Natural killer cell (primary cell): ENCODE data around the gene KPNB1. TPM values are rescaled to one million over a fixed set of nuclear protein-coding genes. Genes with fewer than 3 reads are reported as not detected.

Experiments used
- ATAC-seq, 3 donors: fragments of 150-1000 bp in 2 of 3; fragments of 200-7000 bp in 1 of 3; cut with Tn5 transposase; 1 replicate in 1 of 3; 2 replicates in 2 of 3; pipeline ENCODE4 v1.10.0; 2021; ENCODE audit warnings: mild to moderate bottlenecking in 2 of 3, moderate library complexity in 2 of 3
- DNase-seq, 2 donors: peaks; one replicate each; pipeline versions ENCODE4 v3.0.0 to v3.0.0-alpha.2; 2013 to 2021; ENCODE audit warnings: mixed read lengths in 1 of 2
- H3K27ac ChIP-seq: one replicate; pipeline ENCODE4 v1.5.1; 2013; ENCODE audit warnings: mild to moderate bottlenecking, low read length
- H3K27me3 ChIP-seq: one replicate; pipeline ENCODE4 v1.6.1; 2013; ENCODE audit warnings: low read length; ENCODE audit not compliant: control insufficient read depth, insufficient read depth
- H3K36me3 ChIP-seq: one replicate; pipeline ENCODE4 v1.6.1; 2013; ENCODE audit warnings: low read length; ENCODE audit not compliant: control insufficient read depth, insufficient read depth
- H3K4me1 ChIP-seq: one replicate; pipeline ENCODE4 v1.6.1; 2013; ENCODE audit warnings: low read length; ENCODE audit not compliant: control insufficient read depth, insufficient read depth
- H3K4me3 ChIP-seq: one replicate; pipeline ENCODE4 v1.5.1; 2013; ENCODE audit warnings: low read length
- H3K9me3 ChIP-seq: one replicate; pipeline ENCODE4 v1.6.1; 2013; ENCODE audit warnings: low read length; ENCODE audit not compliant: control insufficient read depth, insufficient read depth
- H3K27ac Mint-ChIP-seq, 2 donors: one replicate each; pipeline ENCODE4 v1.8.0; 2022; ENCODE audit warnings: mild to moderate bottlenecking in 2 of 2, mixed read lengths in 2 of 2, moderate library complexity in 1 of 2
- H3K27me3 Mint-ChIP-seq, 2 donors: one replicate each; pipeline ENCODE4 v1.8.0; 2022; ENCODE audit warnings: low read depth in 2 of 2, mixed read lengths in 2 of 2
- H3K36me3 Mint-ChIP-seq: one replicate; pipeline ENCODE4 v1.8.0; 2022; ENCODE audit warnings: mixed read lengths
- H3K4me1 Mint-ChIP-seq, 2 donors: one replicate each; pipeline ENCODE4 v1.8.0; 2022; ENCODE audit warnings: mixed read lengths in 2 of 2
- H3K4me3 Mint-ChIP-seq: one replicate; pipeline ENCODE4 v1.8.0; 2022; ENCODE audit warnings: mild to moderate bottlenecking, moderate library complexity, mixed read lengths
- H3K9me3 Mint-ChIP-seq, 2 donors: one replicate each; pipeline ENCODE4 v1.8.0; 2022; ENCODE audit warnings: mixed read lengths in 2 of 2
- CTCF ChIP-seq: fragments of 200-600 bp; IDR thresholded peaks from one replicate; pipeline ENCODE4 v1.8.0; 2022; ENCODE audit warnings: antibody characterized with exemption
- WGBS: methylation state at CpG from one replicate; pipeline ENCODE4 v1.1.7; 2013; ENCODE audit warnings: missing lambda C conversion rate; ENCODE audit not compliant: insufficient coverage; 5-methylcytosine and 5-hydroxymethylcytosine counted together
- intact Hi-C: fragments of 100-400 bp; cut with micrococcal nuclease; formaldehyde crosslinking; loops from one replicate; pipeline ENCODE4 v1.14.2; 2022
- total RNA-seq, 4 donors: library from RNA; stranded (reverse); fragments of 120-200 nt in 1 of 4; gene quantifications; one replicate each; pipeline versions ENCODE4 v1.2.3 to v1.2.4, GENCODE V29; 2013 to 2022

Gene KPNB1
- total RNA-seq, 3 donors from 2014 or later (not counting 1 experiment from before 2014, with no cell fraction given): 236 to 273 (median 259) TPM

GRCh38 chr17:47718634-47719405 lies 69.1 kb downstream of the KPNB1 start:
- H3K4me3 Mint-ChIP-seq: peak overlapping the region; percentile 86
- WGBS: 26% methylated on average over 7 of the region's 8 CpGs
- peaks cover 72 to 85% of the 10 kb centered on the region in 2 donors for H3K4me1 Mint-ChIP-seq
- H3K27me3 ChIP-seq: no peaks in the 10 kb centered on the region
- H3K27me3 Mint-ChIP-seq: no peaks in the 10 kb centered on the region
- H3K9me3 ChIP-seq: no peaks in the 10 kb centered on the region
- peaks cover 90% of the 10 kb centered on the region for H3K4me1 ChIP-seq
- H3K36me3 Mint-ChIP-seq: no peaks in the 10 kb centered on the region
- H3K4me3 ChIP-seq: no peak overlapping the region
- intact Hi-C loops: loop anchor here (2.0 kb wide), 1 partner anchor 14 kb away; the partner anchor contains the start of gene TBX21
- H3K36me3 ChIP-seq: no peaks in the 10 kb centered on the region
- no peak for TF ChIP-seq CTCF
- peak in 1 of 2 donors; percentile 43 for DNase-seq
- H3K9me3 Mint-ChIP-seq: no peaks in the 10 kb centered on the region
- peak overlapping the region; percentile 51 for H3K27ac ChIP-seq
- H3K27ac Mint-ChIP-seq: peak overlapping the region; percentile 89 to 93
- no peak for ATAC-seq

- no peaks in the 10 kb centered on the region for H3K36me3 ChIP-seq
- H3K9me3 ChIP-seq: no peaks in the 10 kb centered on the region
- H3K27ac ChIP-seq: peak overlapping the region; percentile 51
- no peak overlapping the region for H3K4me3 ChIP-seq
- H3K27ac Mint-ChIP-seq: peak overlapping the region; percentile 89 to 93
- H3K27me3 ChIP-seq: no peaks in the 10 kb centered on the region
- TF ChIP-seq CTCF: no peak
- H3K4me1 Mint-ChIP-seq: peaks cover 67 to 80% of the 10 kb centered on the region in 2 donors
- H3K36me3 Mint-ChIP-seq: no peaks in the 10 kb centered on the region
- H3K27me3 Mint-ChIP-seq: no peaks in the 10 kb centered on the region
- peak overlapping the region; percentile 86 for H3K4me3 Mint-ChIP-seq
- intact Hi-C loops: loop anchor here (2.0 kb wide), 1 partner anchor 13 kb away; the partner anchor contains the start of gene TBX21
- DNase-seq (peak in 1 of 2 donors; percentile 68), ATAC-seq (peak in 1 of 3 donors; percentile 19)
- H3K4me1 ChIP-seq: peaks cover 90% of the 10 kb centered on the region
- no peaks in the 10 kb centered on the region for H3K9me3 Mint-ChIP-seq
- WGBS: 24% methylated on average over 9 of the region's 9 CpGs
These were observed 69.9 kb downstream of the KPNB1 start for GRCh38 chr17:47719411-47720152.

DNA sequence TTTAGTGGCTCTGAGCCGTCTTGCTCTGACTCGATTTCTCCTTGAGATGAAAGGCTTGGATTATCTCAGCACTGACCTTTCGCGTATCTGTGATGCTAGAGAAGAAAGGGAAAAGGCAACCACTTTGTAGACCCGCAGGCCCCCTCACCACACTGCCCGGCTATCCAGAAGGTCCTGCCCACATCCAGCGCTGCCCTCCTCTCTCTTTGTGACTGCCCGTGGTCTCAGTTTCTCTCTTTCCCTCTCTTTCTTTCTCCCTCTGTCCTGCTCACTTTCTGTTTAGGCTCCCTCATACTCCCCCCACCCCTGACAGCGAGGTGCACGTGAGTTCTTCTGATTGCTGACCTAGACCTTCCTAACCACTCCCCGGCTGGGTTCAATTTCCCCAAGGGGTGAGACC lies 70.5 kb downstream of the KPNB1 start:
- ATAC-seq (no peak), DNase-seq (peak in 1 of 2 donors; percentile 16)
- intact Hi-C loops: no loop called here
- Mint-ChIP-seq H3K4me3 (peak overlapping the region; percentile 86), H3K36me3 (no peaks in the 10 kb centered on the region), H3K9me3 (no peaks in the 10 kb centered on the region), H3K27ac (peak overlapping the region; percentile 89 to 93), H3K4me1 (peaks cover 69 to 80% of the 10 kb centered on the region in 2 donors), H3K27me3 (no peaks in the 10 kb centered on the region)
- H3K27ac ChIP-seq: peak overlapping the region; percentile 51
- no peaks in the 10 kb centered on the region for H3K27me3 ChIP-seq
- no peaks in the 10 kb centered on the region for H3K9me3 ChIP-seq
- WGBS: 67% methylated on average over 11 of the region's 11 CpGs
- TF ChIP-seq CTCF: no peak
- no peaks in the 10 kb centered on the region for H3K36me3 ChIP-seq
- H3K4me1 ChIP-seq: peaks cover 90% of the 10 kb centered on the region
- no peak overlapping the region for H3K4me3 ChIP-seq
